ENCODE data around the gene SHTN1. TPM values are rescaled to one million over a fixed set of nuclear protein-coding genes. Genes with fewer than 3 reads are reported as not detected.

The SHTN1 gene
- total RNA-seq, 1 donor from 2014 or later, result 18.2 TPM

- H3K4me3 Mint-ChIP-seq, result peak within 1 kb of the TSS; percentile 94
- H3K27me3 Mint-ChIP-seq, result peaks cover 4% of the 10 kb centered on the region
- no peaks in the 10 kb centered on the region for H3K36me3 Mint-ChIP-seq
- H3K9me3 Mint-ChIP-seq, result no peaks in the 10 kb centered on the region
- peaks cover 17% of the 10 kb centered on the region for H3K4me1 Mint-ChIP-seq (ENCODE audit: unreplicated experiment)
- DNase-seq (ENCODE audit: extremely low spot score, unreplicated experiment), result peak; percentile 92
- H3K27ac Mint-ChIP-seq, result peak within 1 kb of the TSS; percentile 88
- TF ChIP-seq CTCF (conservative IDR thresholded peaks at IDR 0.05), result no peak
Measured at GRCh38 chr10:116849248-116850057, 155.5 kb downstream of the SHTN1 start, which contains the start of gene ENO4. Gene ENO4, plus strand, starts transcription at chr10:116849499. Its CDS starts 68 bp downstream, at chr10:116849567.

GRCh38 chr10:116848944-116849247 is 156.1 kb downstream of the SHTN1 start:
- Mint-ChIP-seq H3K27me3 (peaks cover 4% of the 10 kb centered on the region), H3K36me3 (no peaks in the 10 kb centered on the region), H3K27ac (peak overlapping the region; percentile 88), H3K9me3 (no peaks in the 10 kb centered on the region), H3K4me3 (peak overlapping the region; percentile 94), H3K4me1 (ENCODE audit: unreplicated experiment) (peaks cover 17% of the 10 kb centered on the region)
- DNase-seq (ENCODE audit: extremely low spot score, unreplicated experiment), result no peak
- TF ChIP-seq CTCF (conservative IDR thresholded peaks at IDR 0.05), result no peak

GRCh38 chr10:116848032-116848943 is 156.7 kb downstream of the SHTN1 start:
- DNase-seq (ENCODE audit: extremely low spot score, unreplicated experiment), result no peak
- no peak for TF ChIP-seq CTCF (conservative IDR thresholded peaks at IDR 0.05)
- Mint-ChIP-seq H3K27me3 (peaks cover 4% of the 10 kb centered on the region), H3K27ac (peak overlapping the region; percentile 88), H3K4me3 (peak overlapping the region; percentile 94), H3K9me3 (no peaks in the 10 kb centered on the region), H3K36me3 (no peaks in the 10 kb centered on the region), H3K4me1 (ENCODE audit: unreplicated experiment) (peaks cover 17% of the 10 kb centered on the region)

GRCh38 chr10:116845823-116846222 is 159.2 kb downstream of the SHTN1 start:
- Mint-ChIP-seq H3K36me3 (no peaks in the 10 kb centered on the region), H3K27ac (no peak overlapping the region), H3K27me3 (peaks cover 4% of the 10 kb centered on the region), H3K4me1 (ENCODE audit: unreplicated experiment) (peaks cover 16% of the 10 kb centered on the region), H3K4me3 (no peak overlapping the region), H3K9me3 (no peaks in the 10 kb centered on the region)
- TF ChIP-seq CTCF (conservative IDR thresholded peaks at IDR 0.05), result no peak
- DNase-seq (ENCODE audit: extremely low spot score, unreplicated experiment), result no peak

GRCh38 chr10:116840389-116841075 is 164.5 kb downstream of the SHTN1 start:
- TF ChIP-seq CTCF (conservative IDR thresholded peaks at IDR 0.05), result no peak
- Mint-ChIP-seq H3K27ac (no peak overlapping the region), H3K4me1 (ENCODE audit: unreplicated experiment) (peaks cover 4% of the 10 kb centered on the region), H3K9me3 (no peaks in the 10 kb centered on the region), H3K36me3 (no peaks in the 10 kb centered on the region), H3K4me3 (no peak overlapping the region), H3K27me3 (peaks cover 22% of the 10 kb centered on the region)
- no peak for DNase-seq (ENCODE audit: extremely low spot score, unreplicated experiment)
